ENCODE data around the gene CD40.

The CD40 gene

DNA sequence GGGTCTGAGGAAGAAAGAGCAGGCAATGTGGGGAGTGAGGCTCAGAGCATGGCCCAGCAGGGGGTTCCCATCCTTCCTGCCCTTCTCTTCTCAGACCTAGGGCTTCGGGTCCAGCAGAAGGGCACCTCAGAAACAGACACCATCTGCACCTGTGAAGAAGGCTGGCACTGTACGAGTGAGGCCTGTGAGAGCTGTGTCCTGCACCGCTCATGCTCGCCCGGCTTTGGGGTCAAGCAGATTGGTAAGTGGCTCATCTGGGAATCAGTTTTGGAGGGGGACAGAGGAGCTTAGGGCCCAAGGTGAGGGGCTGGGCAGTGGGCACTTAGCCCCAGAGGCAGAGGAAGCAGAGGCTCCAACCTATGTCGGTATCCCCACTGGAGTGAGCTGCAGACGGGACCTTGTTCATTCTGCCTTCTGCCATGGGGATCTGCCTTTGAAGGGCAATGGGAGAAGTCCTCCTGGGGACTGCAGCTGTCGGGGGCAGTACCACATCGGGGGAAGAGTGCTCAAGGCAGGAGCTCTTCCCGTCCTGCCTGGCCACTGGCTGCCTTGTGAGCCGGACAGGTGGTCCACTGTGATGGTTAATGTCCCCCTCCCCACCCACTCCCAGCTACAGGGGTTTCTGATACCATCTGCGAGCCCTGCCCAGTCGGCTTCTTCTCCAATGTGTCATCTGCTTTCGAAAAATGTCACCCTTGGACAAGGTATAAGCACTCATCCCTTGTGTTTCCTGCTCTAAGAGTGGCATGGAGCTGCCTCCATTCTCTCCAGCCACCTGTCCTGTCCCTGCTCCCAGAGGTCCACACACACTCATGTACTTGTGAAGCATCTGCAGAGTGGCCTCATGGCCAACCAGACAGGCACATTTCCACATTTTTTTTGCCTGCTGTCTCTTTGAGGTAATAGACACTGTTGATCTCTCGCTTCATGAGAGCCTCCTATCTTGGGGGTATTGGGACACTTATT, 4.7 kb downstream of the CD40 start:
- DNase-seq (ENCODE audit: low read depth, low spot score), result no peak

DNA sequence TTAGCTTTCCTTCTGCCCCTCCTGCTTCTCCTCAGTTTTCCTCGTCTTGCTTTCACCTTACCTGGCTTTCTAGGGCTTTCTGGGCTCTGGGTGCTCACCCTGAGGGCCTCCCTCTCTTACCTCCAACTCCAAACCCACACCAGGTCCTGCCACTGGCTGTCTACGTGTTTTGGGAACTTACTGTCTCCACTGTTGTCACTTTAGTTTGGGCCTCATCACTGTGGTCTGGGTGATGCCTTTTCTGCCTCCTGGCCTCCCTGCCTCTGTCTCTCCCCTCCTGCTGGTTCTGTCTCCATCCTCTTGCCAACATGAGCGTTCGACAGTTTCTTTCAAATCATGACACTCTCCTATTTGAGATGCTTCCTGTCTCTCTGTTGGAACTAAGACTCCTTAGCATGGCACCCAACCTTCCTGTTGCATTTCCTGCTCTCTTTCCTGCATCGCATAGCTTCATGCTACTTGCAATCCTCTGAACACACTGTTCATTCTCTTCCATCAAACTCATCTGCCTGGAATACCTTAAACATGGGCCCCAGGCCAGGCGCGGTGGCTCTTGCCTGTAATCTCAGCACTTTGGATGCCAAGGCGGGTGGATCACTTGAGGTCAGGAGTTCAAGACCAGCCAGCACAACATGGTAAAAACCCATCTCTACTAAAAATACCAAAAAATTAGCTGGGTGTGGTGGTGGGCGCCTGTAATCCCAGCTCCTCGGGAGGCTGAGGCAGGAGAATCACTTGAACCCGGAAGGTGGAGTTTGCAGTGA, 5.5 kb downstream of the CD40 start:
- DNase-seq (ENCODE audit: low read depth, low spot score), result no peak

DNA sequence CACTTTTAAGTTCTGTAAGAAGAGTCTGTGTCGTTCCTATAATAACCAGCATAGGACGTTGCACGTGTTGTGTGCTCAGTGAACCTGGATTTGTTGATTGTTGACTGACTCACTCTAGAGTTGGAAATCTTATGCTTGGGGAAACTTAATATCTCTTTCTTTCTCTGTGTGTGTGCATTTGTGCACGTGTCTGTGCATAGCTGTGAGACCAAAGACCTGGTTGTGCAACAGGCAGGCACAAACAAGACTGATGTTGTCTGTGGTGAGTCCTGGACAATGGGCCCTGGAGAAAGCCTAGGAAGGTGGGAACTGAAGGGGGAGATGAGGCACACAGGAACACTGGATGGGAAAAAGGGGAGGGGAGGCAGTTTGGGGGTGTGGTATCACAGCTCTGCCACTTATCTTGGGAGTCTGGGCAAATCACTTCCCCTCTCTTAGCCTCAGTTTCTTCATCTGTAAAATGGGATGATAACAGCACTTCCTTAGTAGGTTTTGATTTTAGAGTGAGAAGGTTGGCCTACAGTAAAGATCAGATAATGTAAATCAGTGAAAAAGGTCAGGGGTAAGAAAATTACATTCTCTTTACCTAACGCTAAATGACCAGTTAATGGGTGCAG, 8.4 kb downstream of the CD40 start:
- no peak for DNase-seq (ENCODE audit: low read depth, low spot score)

DNA sequence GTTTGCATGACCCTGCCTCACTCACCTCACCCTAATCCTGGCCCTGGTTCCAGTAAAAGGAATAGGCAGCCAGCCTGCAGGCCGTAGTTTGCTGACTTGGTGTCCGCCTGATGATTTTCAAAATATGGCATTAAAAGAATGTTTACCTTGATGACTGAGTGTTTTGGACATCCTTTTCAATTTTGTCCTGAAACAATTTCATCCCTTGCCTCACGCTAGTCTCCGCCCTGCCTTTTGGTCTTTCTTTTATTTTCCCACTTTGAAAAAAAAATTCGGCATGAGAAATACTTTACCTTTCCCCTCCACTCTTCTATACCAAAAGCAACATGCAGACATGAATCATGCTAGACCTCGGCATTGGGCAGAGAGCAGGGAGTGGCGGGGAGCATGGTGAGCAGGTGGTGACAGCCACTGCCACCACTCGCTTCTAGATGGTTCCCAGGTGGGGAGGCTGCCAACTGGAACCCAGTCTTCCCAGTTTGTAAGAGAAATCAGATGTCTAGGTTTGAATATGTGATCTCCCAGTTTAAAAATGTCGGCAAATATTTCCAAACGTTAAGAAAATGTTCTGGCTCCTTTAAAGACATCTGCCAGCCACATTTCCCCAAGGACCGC, 9.4 kb downstream of the CD40 start:
- no peak for DNase-seq (ENCODE audit: low read depth, low spot score)

DNA sequence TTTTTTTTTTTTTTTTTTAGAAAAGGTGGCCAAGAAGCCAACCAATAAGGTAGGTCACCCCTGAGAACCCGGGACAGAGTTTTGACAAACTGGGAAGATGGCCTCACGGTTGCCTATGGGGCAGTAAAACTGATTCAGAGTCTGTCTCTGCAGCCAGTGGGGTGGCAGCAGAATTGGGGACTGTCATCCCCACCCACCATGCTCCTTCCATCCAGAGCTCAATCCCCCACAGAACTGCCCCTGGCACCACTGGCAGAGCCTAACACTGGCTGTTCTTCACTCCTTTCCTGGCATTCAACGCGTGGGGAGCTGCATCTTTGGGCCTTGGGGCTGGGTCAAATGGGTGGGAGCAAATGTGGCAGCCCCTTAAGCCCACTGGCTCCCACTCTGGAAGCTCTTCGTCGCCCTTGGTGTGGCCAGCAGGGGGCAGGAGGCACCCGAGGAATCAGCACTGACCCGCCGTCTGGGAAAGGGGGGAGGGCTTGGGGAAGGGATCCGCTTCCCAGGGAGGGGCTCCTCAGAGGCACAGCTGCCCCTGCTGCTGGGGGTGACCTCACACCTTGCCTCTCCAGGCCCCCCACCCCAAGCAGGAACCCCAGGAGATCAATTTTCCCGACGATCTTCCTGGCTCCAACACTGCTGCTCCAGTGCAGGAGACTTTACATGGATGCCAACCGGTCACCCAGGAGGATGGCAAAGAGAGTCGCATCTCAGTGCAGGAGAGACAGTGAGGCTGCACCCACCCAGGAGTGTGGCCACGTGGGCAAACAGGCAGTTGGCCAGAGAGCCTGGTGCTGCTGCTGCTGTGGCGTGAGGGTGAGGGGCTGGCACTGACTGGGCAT, 10.4 kb downstream of the CD40 start:
- DNase-seq (ENCODE audit: low read depth, low spot score), result no peak

DNA sequence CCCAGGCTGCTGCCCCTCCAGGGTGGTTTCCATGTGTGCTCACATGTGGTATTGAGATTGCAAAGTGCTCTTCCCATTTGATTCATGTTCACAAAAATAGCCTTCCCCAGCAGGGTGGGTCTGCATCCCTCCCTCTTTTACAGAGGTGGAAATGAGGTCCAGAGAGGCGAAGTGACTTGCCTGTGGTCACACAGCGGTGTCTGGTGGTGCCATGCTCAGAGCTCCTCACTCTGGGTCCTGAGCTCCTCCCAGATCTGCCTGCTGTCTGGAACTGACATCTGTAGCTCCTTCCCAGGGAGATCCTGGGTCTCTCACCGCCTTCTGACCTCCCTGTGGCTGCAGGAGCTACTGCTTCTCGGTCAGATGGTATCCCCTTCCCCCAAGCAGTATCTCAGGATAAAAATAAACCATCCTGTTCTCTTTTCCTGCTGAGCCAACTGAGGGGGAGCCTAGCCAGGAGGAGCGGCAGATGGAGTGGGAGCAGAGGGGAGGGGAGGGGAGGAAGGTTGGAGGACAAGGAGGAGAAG, 11.9 kb downstream of the CD40 start:
- DNase-seq (ENCODE audit: low read depth, low spot score), result no peak

DNA sequence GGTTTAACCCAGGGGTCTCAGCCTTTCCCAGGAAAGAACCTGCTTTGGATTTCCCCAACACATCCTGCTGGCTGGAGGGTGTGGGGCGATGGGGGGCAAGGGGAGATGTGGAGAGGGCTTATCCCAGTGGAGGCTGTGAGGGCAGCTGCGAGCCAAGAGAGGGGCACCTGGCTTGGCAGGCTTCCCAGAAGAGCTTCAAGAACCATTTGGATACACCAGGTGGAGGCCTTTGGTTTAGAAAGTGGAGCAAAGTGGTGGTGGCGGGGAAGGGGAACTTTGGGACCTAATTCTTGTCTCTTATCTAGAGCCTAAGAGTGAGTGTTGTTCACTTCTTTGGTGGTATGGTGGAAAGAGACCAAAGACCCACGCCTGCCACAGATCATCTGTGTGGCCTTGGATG, 12.4 kb downstream of the CD40 start:
- no peak for DNase-seq (ENCODE audit: low read depth, low spot score)

DNA sequence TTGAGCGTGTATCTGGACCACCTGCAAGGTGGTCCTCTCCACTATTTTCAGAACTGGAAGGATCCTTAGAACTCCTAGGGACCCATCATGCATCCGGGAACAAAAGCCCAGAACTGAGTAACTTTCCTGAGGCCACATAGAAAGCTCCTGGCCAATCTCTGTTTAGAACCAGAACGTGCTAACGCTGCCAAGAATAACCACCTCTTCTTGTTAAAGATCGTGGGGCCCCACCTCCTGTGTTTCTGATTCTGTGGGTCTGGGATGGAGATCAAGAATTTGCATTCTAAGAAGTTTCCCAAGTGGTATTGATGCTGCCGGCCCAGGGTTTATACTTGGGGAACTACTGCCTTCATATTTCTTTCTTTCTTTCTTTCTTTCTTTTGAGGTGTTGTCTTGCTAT, 13.3 kb downstream of the CD40 start:
- DNase-seq (ENCODE audit: low read depth, low spot score), result no peak

DNA sequence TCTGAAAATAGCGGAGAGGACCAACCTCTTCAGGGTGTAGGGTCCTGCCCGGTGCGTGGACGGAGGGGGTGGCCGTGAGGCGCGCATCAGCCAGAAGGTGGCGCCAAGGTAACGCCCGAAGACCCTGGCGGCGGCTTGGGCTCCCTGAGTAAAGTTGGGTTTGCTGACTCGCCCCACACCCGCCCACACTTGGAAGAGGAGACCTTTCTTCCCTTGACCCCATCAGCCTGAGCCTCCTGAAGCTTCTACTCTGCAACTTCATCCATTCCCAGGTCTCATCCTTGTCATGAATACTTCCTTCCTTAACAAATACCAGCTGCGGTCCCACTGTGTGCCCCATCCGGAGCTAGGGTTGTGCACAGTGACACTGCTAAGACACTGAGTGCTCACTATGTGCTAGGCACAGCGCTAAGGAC, 14.6 kb downstream of the CD40 start:
- DNase-seq (ENCODE audit: low read depth, low spot score), result peak; percentile 34

DNA sequence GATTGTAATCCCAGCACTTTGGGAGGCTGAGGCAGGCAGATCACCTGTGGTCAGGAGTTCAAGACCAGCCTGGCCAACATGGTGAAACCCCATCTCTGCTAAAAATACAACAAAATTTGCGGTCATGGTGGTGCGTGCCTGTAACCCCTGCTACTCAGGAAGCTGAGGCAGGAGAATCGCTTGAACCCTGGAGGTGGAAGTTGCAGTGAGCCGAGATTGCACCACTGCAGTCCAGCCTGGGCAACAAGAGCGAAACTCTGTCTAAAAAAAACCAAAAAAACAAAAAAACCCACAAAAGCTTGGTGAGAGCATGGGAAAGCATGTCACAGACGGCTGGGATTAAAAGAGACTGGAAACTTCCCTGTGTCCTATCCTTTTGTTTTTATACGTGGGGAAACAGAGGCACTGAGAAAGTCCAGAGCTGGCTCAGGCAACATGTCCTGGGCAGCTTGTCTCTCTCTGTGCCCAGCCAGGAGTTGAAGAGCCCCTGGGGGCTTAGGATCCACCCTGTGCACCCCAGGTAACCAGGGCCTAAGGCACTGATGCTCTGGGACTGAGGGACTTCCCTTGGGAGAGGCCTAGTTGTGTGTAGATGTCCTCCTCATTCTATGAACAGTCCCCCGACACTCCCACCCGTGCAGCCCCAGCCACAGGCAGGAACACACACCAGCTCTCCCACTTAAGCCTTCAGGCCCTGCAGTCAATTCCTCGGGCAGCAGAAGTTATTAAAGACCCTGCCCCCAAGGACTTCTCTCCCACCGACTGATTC, 16.0 kb downstream of the CD40 start:
- DNase-seq (ENCODE audit: low read depth, low spot score), result no peak

DNA sequence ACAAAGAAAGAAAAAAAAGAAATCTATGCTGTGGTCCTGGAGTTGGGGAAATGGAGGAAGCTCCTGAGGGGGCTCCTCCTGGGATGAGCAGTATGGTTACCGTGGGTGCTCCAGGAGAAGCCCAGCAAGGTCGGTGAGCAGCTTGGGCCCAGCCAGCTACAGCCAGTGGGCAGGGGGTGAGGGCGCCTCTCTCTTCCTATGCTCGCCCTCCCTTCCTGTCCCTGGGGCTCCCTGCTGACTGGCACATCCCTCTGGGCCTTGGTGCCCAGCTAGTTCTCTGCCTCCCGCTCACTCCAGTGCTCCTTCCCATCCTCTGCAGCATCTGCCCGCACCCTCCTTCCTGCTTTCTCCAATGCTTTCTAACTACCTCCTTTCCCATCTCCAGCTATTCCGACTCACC, 16.6 kb downstream of the CD40 start:
- DNase-seq (ENCODE audit: low read depth, low spot score), result no peak

DNA sequence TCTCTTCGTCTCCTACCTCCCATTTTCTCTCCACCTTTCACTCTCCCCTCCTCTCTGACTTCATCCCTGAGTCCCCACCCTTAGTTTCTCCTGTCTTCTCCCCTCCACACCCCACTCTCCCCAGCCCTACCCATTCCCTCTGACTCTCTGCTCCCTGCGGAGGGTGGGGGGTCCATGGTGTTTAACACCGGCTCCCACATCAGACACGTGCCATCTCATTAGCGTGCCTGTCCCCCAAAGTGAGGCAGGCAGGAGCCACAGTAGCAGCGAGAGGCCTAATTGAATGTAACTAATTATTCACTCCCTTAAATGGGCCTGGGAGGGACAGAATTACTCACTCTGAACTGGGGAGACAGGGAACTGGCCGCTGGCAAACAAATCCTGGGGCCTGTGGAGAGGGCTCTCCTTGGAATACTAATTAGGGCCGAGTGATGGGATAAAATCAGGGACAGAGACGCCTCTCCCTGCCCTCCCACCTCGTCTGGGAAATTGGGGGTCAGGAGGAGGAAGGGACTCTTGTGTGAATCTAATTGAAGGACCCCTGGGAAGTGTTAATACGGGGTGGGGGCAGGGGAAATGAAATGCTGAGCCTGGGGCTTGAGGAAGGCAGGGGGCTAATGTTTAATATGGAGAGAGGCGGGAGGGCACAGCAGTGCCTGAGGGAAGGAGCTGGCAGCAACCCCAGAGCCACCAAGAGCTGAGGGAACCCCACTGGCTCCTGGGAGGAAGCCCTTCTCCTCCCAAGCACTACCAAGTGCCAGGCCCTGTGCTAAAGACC, 17.9 kb downstream of the CD40 start:
- no peak for DNase-seq (ENCODE audit: low read depth, low spot score)

DNA sequence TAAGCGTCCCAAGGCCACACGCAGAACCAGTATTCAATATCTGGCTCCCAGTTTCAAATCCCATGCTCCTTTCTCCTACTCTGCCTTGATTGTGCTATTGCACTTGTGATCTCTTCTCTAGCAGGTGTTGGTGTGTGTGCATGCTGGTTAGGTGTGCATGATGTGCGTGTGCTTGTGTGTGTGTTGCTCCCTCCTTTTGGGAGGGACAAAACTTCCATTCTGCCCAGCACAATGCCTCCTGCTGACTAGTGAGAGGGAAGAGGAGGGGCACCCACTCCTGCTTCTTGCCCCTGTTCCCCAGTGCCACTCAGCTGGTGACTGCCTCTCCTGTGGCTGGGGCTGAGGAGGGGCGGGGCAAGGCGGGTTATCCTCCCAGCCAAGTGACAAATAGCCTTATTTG, 19.7 kb downstream of the CD40 start:
- DNase-seq (ENCODE audit: low read depth, low spot score), result no peak

DNA sequence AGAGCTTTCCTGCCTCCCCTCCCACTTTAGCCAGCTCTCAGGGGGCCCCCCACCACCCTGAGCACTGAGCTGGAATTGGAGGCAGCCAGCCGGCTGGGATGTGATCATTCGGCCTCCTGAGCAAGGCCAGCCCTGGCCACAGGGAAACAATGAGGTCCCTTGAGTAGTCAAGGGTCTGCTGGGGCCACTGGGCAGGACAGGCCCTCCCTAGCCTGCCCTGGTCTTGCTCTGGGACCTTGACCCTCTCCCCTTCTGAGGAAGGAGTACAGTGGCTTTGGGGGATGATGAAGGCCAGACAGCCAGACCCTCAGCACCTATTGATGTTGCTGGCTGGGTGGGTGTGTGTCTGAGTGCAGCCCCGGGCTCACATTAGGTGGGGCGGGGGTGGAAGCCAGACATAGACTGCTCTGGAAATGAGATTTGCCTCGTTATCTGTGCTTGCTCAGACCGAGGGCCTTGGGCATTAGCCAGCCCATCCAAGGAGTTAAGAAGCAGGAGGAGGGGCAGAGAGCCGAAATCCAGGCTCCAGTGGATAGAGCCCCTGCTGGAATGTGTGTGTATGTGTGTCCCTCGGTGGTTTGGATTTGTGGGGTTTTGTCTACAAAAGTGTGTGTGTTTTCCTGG, 21.3 kb downstream of the CD40 start:
- no peak for DNase-seq (ENCODE audit: low read depth, low spot score)

DNA sequence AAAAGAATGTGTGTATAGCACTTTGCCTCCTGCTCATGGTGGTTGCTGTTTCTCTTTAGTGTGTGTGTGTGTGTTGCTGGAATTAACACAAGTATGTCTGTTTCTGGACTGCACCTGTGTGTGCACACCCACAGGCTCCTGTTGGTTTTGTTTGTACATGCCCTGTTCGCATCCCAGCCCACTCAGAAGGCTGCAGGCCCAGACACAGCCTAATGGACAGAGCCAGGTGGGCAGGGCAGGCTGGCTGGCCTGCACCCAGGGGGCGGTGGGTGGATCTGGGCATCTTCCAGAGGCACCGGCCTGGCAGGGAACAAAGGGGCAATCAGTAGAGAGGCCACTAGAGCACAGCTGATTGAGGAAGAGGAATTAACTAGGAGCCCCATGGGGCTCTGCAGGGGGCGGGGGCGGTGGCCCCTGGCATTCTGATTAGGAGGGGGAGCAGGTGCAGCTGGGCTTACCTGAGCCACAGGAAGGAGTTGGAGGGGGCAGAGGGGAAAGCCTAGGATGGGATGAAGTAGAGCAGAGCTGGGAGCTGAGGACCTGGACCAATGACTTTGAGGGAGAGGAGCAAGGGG, 21.9 kb downstream of the CD40 start:
- no peak for DNase-seq (ENCODE audit: low read depth, low spot score)

DNA sequence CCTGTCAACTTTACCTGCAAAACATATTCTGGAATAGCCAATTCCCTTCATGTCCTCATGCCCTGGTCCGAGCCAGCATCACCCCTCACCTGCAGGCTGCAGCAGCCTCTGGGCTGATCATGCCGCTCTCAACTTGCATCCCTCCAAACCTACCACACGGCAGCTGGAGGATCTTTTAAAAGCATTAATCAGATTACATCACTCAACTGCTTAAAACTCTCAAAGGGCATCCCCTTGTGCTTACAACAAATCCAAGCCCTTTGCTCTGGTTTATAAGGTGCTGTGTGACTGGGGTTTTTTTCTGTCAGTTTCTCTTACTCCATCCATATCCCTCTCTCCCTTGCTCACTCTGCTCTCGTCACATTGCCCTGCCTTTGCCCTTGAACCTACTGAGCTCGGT, 24.0 kb downstream of the CD40 start:
- no peak for DNase-seq (ENCODE audit: low read depth, low spot score)

DNA sequence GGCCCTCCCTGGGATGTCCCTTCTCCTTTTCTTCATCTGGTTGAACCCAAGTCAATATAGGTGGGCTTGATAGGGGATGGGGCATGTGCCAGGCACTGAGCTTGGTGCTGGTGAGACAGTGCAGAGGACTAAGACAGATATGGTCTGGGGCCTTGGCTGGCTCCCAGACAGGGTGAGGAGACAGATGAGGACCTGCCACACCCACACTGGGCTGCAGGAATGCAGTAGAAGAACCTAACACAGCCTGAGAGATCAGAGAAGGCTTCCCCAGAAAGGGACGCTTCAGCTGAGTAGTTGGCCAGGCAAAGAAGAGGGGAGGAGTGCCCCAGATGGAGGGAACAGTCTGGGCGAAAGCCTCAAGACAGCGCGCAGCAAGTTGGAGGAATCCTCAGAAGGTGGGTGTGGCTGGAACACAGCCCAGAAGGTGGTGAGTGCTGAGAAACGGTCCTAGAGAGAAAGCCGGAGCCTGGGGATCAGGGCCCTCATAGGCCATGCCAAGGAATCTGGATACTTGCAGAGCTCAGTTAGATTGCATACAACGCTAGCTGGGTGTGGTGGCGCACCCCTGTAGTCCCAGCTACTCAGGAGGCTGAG, 26.4 kb downstream of the CD40 start:
- DNase-seq (ENCODE audit: low read depth, low spot score), result no peak

DNA sequence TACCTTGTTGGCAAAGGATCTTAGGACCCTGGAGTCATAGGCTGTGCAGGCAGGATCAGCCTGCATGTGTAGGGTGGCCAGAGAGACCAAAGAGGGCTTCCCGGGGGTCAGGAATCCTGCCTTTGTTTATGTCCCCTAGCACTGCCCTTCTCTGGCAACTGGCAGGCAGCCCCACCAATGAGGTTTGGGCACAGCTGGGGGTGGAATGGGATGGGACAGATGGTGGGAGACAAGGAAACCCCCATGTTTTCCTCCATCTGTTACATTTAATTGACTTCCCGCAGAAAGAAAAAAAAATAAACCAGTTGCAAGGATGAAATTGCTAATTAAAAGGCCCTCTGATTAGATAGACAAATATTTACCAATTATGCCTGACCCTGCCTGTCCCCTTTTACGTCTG, 27.6 kb downstream of the CD40 start:
- no peak for DNase-seq (ENCODE audit: low read depth, low spot score)

Data from activated CD4-positive, CD25-positive, alpha-beta regulatory T cell treated with anti-CD3 and anti-CD28 coated beads, Interleukin-2, amount 50 U/mL, for 16 hours (primary cell).